Stimulated activated CD8-positive, alpha-beta memory T cell treated with anti-CD3 and anti-CD28 coated beads, Interleukin-7, amount 100 ng/mL, for 48 hours (primary cell): Measurements from ENCODE around the gene SIX4.
A peak's percentile ranks its signal among the peaks of the same experiment; 100 is the strongest.
"Not testable (repeated sequence)": the region's sequence is repeated elsewhere in the genome, so short reads cannot be mapped to it uniquely, and the experiment has no call there.

Experiments used
- DNase-seq, 2 donors: peaks; one replicate each; pipeline ENCODE4 v3.0.0-alpha.2; 2020; ENCODE audit warnings: low read depth in 1 of 2; ENCODE audit errors: extremely low read depth in 1 of 2

SIX4 gene

DNA sequence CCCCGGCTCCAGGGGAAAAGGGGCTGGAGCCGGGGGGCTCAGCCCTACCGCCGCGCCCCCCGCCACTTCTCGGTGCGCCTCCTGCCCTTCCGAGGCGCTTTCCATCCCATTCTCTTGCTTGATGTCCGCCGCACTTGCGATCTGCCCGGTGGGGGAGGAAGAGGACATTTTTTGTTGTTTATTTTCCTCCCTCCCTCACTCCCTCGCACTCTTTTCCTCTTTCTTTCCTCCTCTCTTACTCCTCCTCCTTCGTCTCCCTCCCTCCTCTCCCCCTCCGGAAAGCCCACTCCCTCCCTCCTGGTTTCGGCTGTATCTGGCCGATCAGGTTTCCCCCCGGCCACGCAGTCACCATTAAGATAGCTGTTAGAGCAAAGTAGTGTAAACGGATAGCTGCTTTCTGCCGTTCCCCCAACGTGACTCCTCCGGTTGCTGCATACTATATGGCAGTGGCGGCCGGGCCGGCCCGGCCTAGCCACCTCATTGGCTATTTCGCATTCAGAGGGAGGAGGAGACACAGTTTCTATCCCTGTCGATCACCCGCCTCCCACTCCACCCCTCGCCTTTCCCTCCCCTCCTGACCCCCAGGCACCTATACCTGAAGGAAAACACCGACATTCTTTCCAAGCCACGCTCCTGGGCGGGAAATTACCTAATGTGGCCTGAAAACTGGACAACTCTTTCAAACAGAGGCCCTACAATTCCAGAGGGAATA is at the start of gene SIX4:
Gene SIX4, minus strand, starts transcription at position 445 of the 712 bp plus-strand sequence. Its CDS starts 277 bp downstream, at position 168.
- DNase-seq: no peak

- DNase-seq: no peak
Observed at GRCh38 chr14:60773558-60773957, 49.4 kb upstream of the SIX4 start.

DNA sequence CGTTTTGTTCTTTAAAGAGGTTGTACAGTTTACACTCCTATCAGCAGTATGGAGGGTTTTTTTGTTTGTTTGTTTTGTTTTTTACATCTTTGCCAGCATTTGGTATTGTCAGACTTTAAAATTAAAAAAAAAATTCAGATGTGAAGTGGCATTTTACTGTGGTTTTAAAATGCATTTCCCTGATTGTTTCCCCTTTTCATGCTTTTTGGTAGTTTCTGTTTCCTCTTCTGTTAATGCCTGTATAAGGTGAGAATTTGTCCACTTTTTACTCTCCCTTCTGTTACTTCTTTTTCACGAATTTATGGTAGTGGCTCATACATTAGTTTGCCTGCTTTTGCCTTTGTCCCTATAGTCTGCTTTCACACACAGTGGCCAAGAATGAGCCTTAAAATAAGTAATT is 47.0 kb upstream of the SIX4 start:
- no peak for DNase-seq

DNA sequence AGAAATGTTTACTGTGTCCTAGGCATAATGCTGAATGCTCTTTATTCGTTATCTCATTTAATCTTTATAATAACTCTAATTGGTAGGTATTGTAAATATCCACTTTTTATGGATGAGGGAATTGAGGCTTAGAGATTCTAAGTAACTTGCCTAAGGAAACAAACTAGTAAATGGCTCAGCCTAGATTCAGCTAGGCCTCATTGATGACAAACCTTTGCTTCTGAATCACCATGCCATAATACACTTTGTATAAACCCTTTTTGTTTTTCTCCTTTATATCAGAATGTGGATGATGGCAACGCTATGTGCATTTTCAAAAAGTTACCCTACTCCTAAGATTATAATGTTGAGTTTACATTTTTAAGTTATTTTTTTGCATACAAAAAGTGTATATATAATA is 44.5 kb upstream of the SIX4 start:
- DNase-seq: no peak

DNA sequence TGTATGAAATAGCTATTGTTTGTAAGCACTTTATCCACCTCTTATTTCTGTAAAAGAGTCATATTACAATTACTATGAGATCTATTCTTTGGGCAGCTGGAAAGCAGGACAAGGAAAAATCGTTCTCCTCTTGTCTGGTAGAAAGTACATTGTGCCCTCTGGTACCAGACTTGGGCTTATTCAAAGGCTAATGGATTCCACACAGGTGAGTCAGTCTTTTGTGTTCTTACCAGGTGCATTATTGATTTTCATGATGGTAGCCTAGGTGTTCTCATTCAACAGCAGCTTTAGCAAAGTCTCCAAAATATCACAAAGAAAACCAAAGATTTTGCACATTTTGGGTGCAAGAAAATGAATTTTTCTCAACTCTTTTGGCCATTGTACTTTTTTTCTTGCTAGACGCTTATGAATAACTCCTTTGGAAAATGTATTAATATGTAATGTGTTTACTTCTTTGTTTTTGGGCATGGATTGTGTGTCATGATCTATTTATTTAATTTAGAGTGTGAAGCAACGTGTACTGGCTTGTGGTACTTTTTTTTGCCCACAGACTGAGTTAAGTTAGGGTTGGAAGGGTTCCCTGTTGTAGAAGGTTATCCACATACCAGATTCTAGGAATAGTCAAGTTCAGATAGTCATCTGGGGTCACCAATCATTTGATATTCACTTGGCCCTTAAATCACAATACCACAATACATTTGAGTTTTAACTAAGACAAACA is 36.7 kb upstream of the SIX4 start:
- DNase-seq: no peak

DNA sequence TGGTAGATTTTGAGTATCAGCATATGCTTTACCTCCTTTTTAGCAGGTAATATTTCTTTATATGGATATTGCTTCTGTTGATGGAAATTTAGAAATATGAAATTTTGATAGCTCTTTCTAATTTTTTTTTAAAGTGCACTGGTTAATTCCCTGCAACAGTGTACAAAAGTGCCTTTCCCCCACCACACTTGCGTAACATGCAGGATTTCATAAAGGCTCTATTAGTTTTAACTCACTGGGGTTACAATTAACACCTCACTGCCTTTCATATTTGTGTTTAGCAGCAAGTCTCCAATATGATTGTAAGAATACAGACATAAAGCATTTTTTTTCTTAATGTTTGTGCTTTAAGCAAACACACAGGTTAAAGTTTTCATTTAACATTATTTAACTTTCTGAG is 36.1 kb upstream of the SIX4 start:
- DNase-seq: no peak

- no peak for DNase-seq
Observed at GRCh38 chr14:60758885-60759284, 34.7 kb upstream of the SIX4 start.

- no peak for DNase-seq
Observed at GRCh38 chr14:60757567-60758002, 33.4 kb upstream of the SIX4 start.

DNA sequence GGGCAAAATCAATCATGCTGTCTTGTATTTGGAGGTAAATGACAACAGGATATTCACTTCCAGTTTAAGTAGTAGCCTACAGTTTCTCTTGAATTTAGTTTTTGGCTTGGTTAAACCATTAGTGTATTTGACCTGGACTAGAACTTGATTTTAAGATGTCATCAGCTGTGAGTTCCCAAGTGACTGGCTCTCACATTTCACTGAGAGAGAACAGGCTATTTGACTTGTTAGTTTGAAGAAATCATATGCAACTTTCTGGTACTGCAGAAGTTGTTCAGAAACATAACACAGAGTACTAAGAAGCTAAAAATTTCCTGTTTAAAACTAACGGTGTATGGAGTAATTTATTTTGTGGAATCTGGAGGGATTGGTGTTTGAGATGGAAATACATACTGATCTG is 32.7 kb upstream of the SIX4 start:
- no peak for DNase-seq

GRCh38 chr14:60753264-60754119 is 29.3 kb upstream of the SIX4 start:
- DNase-seq: peak; percentile 8 to 57

GRCh38 chr14:60744566-60744965 is 20.4 kb upstream of the SIX4 start:
- DNase-seq: no peak

DNA sequence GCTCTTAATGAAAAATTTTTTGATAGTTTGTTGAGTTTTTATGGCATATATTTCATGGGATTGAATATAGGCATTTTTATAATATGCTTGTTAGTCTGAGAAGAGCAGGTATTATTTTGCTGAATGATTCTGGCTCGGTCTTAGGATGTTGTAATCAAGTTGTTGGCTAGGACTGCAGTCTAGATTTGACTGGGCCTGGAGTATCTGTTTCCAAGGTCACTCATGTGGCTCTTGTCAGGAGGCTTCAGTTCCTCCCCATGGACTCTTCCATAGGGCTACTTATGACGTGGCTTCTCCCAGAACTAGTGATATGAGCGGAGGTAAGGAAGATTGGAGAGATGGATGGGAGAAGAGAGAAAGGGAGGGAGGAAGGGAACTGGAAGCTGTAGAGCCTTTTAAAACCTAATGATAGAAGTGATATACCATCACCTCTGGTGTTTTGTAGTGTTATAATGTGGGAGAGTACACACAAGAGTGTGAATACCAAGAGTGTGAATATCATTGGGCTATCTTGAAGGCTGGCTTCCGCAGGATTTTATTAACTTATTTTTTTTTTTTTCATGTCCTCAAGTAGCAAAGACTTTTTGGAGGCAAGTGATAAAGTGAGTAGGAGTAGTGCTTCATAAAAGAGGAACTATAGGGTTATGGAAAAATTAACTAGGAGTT is 14.8 kb upstream of the SIX4 start:
- no peak for DNase-seq

DNA sequence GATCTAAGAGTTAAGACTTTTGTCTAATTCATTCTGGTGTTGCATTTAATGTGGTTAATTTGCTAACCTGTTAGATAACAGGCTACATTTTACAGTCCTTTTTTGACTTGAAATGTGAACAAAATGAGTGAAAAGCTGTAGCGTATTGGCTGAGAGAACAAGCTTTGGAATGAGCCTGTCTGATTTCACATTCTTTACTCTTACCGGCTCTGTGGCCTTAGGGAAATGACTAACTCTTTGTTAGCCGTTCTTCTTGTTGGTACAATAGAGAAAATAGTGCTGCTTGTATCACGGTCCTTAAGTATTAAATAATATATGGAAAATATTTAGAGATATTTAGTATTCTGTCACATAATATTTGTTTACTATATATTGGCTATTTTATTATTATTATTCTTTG is 12.3 kb upstream of the SIX4 start:
- DNase-seq: no peak

GRCh38 chr14:60735416-60735815 is 11.3 kb upstream of the SIX4 start:
- no peak for DNase-seq

DNA sequence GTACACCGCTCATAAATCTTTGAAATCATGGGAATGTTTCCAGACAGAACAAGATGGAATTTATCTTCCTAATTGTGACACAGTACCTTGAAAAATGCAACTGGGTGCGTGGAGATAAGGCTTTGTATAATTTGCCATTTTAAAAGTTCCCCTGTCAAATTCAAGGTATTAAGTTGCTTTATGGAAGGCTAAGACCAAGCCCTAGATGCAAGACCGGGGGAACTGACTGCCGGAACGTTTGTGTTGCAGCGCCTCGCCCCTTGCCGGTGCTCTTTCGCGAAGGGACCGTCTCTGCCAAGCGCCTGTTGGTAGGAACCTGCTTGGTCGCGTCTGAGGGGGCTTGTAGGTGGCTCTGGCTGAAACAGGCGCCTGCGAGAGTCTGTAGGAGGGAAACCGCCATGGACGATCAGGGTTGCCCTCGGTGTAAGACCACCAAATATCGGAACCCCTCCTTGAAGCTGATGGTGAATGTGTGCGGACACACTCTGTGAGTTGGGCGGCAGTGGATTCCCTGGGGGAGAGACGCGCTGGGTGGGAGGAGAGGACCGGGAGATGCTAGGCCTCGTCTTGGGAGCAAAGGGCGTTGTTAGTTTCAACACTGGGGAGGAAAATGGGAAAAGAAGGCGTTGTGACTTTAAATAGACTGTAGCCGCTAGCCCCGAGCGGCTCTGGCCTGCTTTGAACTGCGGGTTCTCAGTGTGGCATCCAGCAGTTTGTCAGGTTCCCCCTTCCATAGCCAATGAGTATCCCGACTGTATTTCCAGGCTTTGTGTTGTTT is 10.5 kb upstream of the SIX4 start, which contains the start of gene MNAT1:
Gene MNAT1, plus strand, starts transcription at position 297 of the 778 bp plus-strand sequence. Its CDS starts 102 bp downstream, at position 399.
- DNase-seq: peak; percentile 50 to 62

- no peak for DNase-seq
Observed at GRCh38 chr14:60732840-60733483, 8.8 kb upstream of the SIX4 start.

GRCh38 chr14:60731291-60731690 is 7.1 kb upstream of the SIX4 start:
- not testable (repeated sequence) for DNase-seq

DNA sequence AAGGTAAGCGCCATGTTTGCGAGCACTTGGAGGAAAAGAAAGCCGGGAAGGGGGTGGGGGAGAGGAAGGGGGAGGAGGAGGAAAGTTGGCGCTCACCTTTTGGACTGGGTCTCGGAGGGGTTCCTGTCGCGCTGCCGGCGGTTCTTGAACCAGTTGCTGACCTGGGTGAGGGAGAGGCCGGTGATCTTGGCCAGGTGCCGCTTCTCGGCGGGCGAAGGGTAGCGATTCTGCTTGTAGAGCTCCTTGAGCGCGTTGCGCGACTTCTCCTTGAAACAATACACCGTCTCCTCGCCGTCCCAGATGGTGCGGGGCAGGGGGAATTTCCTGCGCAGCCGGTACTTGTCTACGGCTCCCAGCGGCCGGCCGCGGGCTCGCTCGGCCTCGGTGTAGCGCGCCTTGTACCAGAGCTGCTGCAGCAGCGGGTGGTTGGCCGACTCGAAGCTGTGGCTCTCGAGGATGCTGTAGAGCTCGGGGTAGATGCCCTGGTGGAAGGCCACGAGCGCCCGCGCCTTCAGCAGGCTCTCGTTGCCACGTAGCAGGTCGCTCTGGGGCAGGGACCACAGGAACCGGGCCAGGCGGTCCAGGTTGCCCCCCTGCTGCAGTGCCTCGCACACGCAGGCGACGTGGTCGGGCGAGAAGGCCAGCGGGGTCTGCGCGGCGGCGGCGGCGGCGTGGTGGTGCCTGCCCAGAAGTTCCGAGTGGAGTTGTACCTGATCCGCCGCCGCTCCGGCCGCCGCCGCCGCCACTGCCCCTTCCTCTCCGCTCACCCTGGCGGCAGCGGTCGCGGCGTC is 840 bp downstream of the SIX4 start:
- no peak for DNase-seq
